Sigmoid colon (tissue), 7 donors: ENCODE results near the gene UBIAD1. TPM values are rescaled to one million over a fixed set of nuclear protein-coding genes. Genes with fewer than 3 reads are reported as not detected.

Experiments
- DNase-seq: peaks from one replicate; pipeline ENCODE4 v3.0.0-alpha.2; 2019
- H3K27ac ChIP-seq, 4 donors: fragments of 200-600 bp; sonication (generic); one replicate each; pipeline ENCODE4 v1.5.1; 2016 to 2019; ENCODE audit warnings: mild to moderate bottlenecking in 1 of 4
- H3K27me3 ChIP-seq, 3 donors: fragments of 200-600 bp; sonication (generic); one replicate each; pipeline ENCODE4 v1.5.1; 2019; ENCODE audit warnings: mild to moderate bottlenecking in 1 of 3
- H3K36me3 ChIP-seq, 4 donors: fragments of 200-600 bp; sonication (generic); one replicate each; pipeline ENCODE4 v1.5.1; 2016 to 2019
- H3K4me1 ChIP-seq, 4 donors: fragments of 200-600 bp; sonication (generic); one replicate each; pipeline ENCODE4 v1.5.1; 2017 to 2019
- H3K4me3 ChIP-seq, 4 donors: fragments of 200-600 bp; sonication (generic); one replicate each; pipeline ENCODE4 v1.5.1; 2017 to 2019; ENCODE audit warnings: mild to moderate bottlenecking in 2 of 4, moderate library complexity in 1 of 4
- H3K9me3 ChIP-seq, 4 donors: fragments of 200-600 bp in 3 of 4; sonication (generic) in 3 of 4; one replicate each; pipeline versions ENCODE4 v1.5.1 to v1.6.1; 2013 to 2019
- CTCF ChIP-seq, 4 experiments: fragments of 450-650 bp in 3 of 4; fragments of 200-600 bp in 1 of 4; IDR thresholded peaks; one replicate each; pipeline ENCODE4 v1.5.1; 2016 to 2019; ENCODE audit warnings: antibody characterized with exemption in 4 of 4, mild to moderate bottlenecking in 3 of 4, moderate library complexity in 2 of 4
- EP300 ChIP-seq, 4 donors: sonication (generic); formaldehyde crosslinking; IDR thresholded peaks; one replicate each; pipeline ENCODE4 v1.6.1; 2017; ENCODE audit warnings: antibody characterized with exemption in 4 of 4
- POLR2A ChIP-seq, 2 donors: fragments of 450-650 bp; IDR thresholded peaks; one replicate each; pipeline ENCODE4 v1.6.1; 2016; ENCODE audit warnings: antibody characterized with exemption in 2 of 2, mild to moderate bottlenecking in 2 of 2, moderate library complexity in 2 of 2
- POLR2AphosphoS5 ChIP-seq, 4 donors: sonication (generic); formaldehyde crosslinking; IDR thresholded peaks; one replicate each; pipeline ENCODE4 v1.6.1; 2017; ENCODE audit warnings: antibody characterized with exemption in 4 of 4
- WGBS, 2 donors: extraction: QIAGEN DNeasy Blood & Tissue Kit; methylation state at CpG; one replicate each; pipeline ENCODE4 v1.1.7; 2013; 5-methylcytosine and 5-hydroxymethylcytosine counted together
- intact Hi-C: fragments of 100-400 bp; cut with DNase I; formaldehyde crosslinking; loops from one replicate; pipeline ENCODE4 v1.15.1; 2023
- polyA plus RNA-seq, 3 donors: library from polyadenylated mRNA; stranded (reverse); fragments of 200-250 nt; gene quantifications; one replicate each; pipeline ENCODE4 v1.2.3, GENCODE V29; 2013
- total RNA-seq, 4 donors: library from RNA; depleted of rRNA; stranded (reverse); fragments of >200 nt; gene quantifications; one replicate each; pipeline ENCODE4 v1.1.0, GENCODE V29; 2016
- donor health status: healthy with polysubstance abuse.
- donor health status: Bipolar disorder and iron deficiency.
- donor health status: healthy.

UBIAD1 gene
- total and polyA plus RNA-seq, 7 donors, result 3.6 to 13.6 (median 9.5) TPM

DNA sequence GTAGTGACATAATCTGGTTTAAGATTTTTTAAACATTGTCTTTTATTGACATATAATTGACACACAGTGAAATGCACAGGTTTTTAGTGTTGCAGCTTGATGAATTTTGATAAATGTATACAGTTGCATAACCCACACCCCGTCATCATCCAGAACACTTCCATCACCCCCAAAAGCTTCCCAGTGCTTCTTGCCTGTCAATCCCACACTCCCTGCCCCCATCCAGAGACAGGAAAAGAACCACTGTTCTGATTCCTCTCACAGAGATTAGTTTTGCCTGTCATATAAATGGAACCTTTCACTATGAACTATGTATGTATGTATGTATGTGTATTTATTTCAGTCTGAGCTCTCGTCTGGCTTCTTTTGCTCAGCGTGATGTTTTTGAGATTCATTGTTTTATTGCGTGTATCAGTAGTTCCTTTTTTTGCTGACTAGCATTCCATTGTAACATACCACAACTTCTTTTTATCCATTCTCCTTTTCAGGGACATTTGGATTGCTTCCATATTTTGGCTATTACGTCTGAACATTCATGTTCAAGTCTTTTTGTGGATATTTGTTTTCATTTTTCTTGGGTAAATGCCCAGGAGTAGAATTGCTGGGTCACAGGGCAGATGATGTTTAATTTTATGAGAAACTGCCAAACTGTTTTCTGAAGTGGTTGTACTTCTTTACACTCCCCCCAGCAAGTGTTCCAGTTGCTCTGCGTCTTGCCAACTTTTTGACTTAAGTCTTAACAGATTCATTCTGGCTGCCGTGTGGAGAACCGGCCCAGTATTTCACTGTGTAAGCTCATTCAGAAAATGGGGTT, 8.7 kb downstream of the UBIAD1 start:
- H3K4me3 ChIP-seq, result no peak overlapping the region
- no peaks in the 10 kb centered on the region for H3K27me3 ChIP-seq
- no peaks in the 10 kb centered on the region for H3K9me3 ChIP-seq
- 59 to 61% methylated on average over 8 of the region's 8 CpGs for WGBS, 2 donors
- H3K36me3 ChIP-seq, result peaks cover 5 to 37% (median 9%) of the 10 kb centered on the region in 4 donors
- DNase-seq, result peak; percentile 85
- H3K27ac ChIP-seq, result peak overlapping the region in 3 of 4 donors; percentile 60 to 69 (median 61)
- intact Hi-C loops, result no loop called here
- TF ChIP-seq POLR2A (IDR thresholded peaks at IDR 0.05), result no peak
- TF ChIP-seq CTCF (IDR thresholded peaks at IDR 0.05), result no peak
- peak in 2 of 4 donors; percentile 10 to 36 for TF ChIP-seq EP300 (IDR thresholded peaks at IDR 0.05)
- peak in 3 of 4 donors; percentile 51 to 65 (median 62) for TF ChIP-seq POLR2AphosphoS5 (IDR thresholded peaks at IDR 0.05)
- peaks cover 0 to 23% (median 20%) of the 10 kb centered on the region in 4 donors for H3K4me1 ChIP-seq

- DNase-seq, result no peak
- Histone ChIP-seq H3K27me3 (no peaks in the 10 kb centered on the region), H3K27ac (no peak overlapping the region), H3K4me1 (peaks cover 0 to 23% (median 20%) of the 10 kb centered on the region in 4 donors), H3K4me3 (no peak overlapping the region), H3K9me3 (no peaks in the 10 kb centered on the region), H3K36me3 (peaks cover 5 to 34% (median 9%) of the 10 kb centered on the region in 4 donors)
- intact Hi-C loops, result no loop called here
- TF ChIP-seq EP300 (IDR thresholded peaks at IDR 0.05) (no peak), POLR2AphosphoS5 (IDR thresholded peaks at IDR 0.05) (no peak), CTCF (IDR thresholded peaks at IDR 0.05) (no peak), POLR2A (IDR thresholded peaks at IDR 0.05) (no peak)
- 90 to 94% methylated on average over 6 of the region's 6 CpGs for WGBS, 2 donors
These were observed 10.2 kb downstream of the UBIAD1 start for GRCh38 chr1:11283151-11283550.

GRCh38 chr1:11284784-11285183, 11.8 kb downstream of the UBIAD1 start:
- intact Hi-C loops, result no loop called here
- Histone ChIP-seq H3K27me3 (no peaks in the 10 kb centered on the region), H3K4me3 (no peak overlapping the region), H3K4me1 (peaks cover 0 to 23% (median 20%) of the 10 kb centered on the region in 4 donors), H3K36me3 (peaks cover 5 to 26% (median 10%) of the 10 kb centered on the region in 4 donors), H3K27ac (no peak overlapping the region), H3K9me3 (no peaks in the 10 kb centered on the region)
- TF ChIP-seq POLR2A (IDR thresholded peaks at IDR 0.05) (no peak), POLR2AphosphoS5 (IDR thresholded peaks at IDR 0.05) (no peak), CTCF (IDR thresholded peaks at IDR 0.05) (no peak), EP300 (IDR thresholded peaks at IDR 0.05) (no peak)
- WGBS, 2 donors, result 86 to 89% methylated on average over 6 of the region's 6 CpGs
- no peak for DNase-seq

GRCh38 chr1:11285883-11286734, 13.1 kb downstream of the UBIAD1 start:
- peaks cover 5 to 33% (median 10%) of the 10 kb centered on the region in 4 donors for H3K36me3 ChIP-seq
- WGBS, 2 donors, result 94 to 95% methylated on average over 7 of the region's 7 CpGs

More at GRCh38 chr1:11285883-11286734, 13.1 kb downstream of the UBIAD1 start:
- no peak for DNase-seq
- H3K4me1 ChIP-seq, result peaks cover 0 to 21% (median 17%) of the 10 kb centered on the region in 4 donors
- no peaks in the 10 kb centered on the region for H3K9me3 ChIP-seq
- H3K27ac ChIP-seq, result no peak overlapping the region
- TF ChIP-seq EP300 (IDR thresholded peaks at IDR 0.05) (no peak), CTCF (IDR thresholded peaks at IDR 0.05) (no peak), POLR2AphosphoS5 (IDR thresholded peaks at IDR 0.05) (no peak), POLR2A (IDR thresholded peaks at IDR 0.05) (no peak)
- no peaks in the 10 kb centered on the region for H3K27me3 ChIP-seq
- intact Hi-C loops, result no loop called here
- H3K4me3 ChIP-seq, result no peak overlapping the region
